Dermis microvascular lymphatic vessel endothelial cell (primary cell): ENCODE measurements around the gene HIPK4. TPM values are rescaled to one million over a fixed set of nuclear protein-coding genes. Genes with fewer than 3 reads are reported as not detected.
"Not testable (repeated sequence)": the region's sequence is repeated elsewhere in the genome, so short reads cannot be mapped to it uniquely, and the experiment has no call there.

Experiments used
- DNase-seq, 2 donors: peaks; one replicate each; pipeline versions ENCODE4 v3.0.0 to v3.0.0-alpha.2; 2010; ENCODE audit warnings: low read depth in 2 of 2
- total RNA-seq: library from RNA; depleted of rRNA; stranded (reverse); fragments of >200 nt; gene quantifications from 2 replicates; pipeline ENCODE4 v1.2.1, GENCODE V29; 2014

Gene HIPK4
- total RNA-seq, 1 donor from 2014 or later = under 0.01 TPM

DNA sequence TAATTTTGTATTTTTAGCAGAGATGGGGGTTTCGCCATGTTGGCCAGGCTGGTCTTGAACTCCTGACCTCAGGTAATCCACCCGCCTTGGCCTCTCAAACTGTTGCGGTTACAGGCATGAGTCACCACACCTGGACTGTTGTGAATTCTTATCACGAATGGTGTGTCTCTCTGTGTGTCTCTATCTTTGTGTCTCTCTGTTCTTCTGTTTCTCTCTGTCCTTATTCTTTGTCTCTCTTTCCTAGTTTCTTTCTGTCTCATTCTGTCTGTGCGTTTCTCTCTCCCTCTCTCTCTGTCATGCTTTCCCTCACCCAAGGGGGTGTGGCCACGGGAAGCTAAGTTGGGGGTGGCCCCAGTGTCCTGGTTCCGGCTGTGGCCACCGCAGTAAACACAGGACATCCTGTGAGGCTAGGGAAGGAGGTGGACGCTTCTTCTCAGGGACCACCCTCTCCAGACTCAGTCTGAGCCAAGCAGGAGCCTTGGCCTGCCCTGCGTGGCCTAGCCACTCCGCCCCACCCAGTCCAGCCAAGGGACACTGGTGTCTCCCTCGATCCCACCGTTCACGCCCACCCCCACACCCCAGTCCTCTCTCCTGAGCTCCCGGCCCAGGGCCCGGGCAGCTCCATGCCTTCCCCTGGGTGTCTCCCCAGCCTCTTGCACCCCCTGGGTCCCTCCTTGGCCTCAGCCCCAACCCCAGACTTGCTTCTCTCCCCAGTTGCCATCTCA, 27.1 kb upstream of the HIPK4 start:
- peak in 1 of 2 donors; percentile 45 for DNase-seq

DNA sequence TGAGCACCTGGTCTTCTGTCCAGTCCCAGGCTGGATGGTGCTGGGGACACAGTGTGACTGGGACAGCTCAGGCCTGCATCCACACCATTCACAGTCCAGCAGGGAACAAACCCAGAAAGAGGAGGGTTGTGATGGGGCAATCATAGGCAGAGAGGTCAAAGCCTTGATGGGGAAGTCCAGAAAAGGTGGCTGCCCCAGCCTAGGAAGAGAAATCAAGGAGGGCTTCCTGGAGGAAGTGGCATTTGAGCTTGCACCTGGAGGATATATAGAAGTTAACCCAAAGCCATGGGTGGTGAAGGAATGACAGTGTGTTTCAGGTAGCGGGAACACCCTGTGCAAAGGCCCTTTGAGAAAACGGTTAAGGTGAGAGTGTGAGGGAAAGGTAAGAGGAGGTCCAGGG, 25.8 kb upstream of the HIPK4 start:
- no peak for DNase-seq

DNA sequence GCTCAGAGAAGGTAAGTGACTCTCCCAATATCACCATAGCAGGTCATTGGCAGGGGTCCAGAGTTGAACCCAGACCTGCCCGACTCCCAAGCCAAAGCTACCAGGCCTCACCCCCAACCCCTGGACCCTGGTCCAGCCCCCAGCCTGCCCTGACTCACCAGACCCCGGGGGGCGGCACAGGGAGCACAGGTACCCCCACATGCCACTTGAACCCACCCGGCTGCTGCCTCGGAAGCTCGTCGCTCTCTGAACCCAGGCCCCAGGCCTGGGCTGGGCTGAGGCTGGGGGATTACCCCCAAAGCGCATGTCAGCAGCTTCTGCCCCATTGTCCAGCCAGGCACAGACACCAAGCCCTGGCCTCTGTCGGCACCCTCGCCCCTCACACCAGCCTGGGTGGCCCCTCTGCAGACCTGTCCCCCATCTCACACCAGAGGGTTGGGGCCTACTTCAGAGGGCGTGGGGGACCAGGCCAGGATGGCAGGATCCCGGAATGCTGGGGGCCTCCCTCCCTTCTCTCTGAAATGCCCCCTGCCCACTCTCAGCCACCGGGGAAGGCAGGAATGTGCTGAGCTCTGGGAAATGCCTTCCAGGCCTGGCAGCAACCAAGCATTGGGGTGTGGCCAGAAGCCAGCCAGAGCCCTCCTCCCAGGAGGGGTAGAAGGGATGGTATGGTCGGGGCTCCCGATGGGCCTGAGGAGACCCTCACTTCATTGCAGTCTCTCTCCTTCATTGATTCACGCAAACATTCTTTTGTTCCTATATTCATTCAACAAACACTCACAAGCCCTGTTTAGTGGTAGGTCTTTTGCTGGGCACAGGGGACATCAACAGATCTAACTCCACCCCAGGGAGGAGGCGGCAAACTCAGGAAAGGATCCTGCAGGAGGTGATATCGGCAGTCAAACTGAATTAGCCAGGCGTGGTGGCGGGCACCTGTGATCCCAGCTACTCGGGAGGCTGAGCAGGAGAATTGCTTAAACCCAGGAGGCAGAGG, 24.9 kb upstream of the HIPK4 start:
- no peak for DNase-seq

DNA sequence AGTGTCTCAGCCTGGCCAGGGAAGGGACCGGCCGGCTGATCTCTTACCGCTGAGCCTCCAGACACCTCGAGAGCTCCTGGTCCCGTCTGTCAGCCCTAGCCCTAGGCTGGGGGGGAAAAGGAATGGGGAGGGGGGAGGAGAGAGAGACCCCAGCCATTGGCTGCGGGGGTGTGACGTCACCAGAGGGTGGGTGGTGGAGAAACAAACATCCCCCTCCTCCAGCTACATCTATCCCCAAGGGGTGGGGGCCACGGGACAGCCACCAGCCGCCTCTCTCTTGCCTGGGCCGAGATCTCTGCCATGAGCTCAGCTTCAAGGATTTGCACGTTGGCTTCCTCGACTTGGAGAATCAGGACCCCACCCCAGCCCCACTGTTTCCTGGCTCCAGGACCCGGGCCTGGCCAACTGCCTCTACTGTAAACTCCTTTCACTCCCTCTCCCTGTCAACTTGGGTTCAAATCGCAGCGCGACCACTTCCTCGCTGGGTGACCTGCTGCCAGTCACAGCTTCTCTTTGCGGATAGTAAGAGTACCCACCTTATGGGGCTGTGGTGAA, 23.4 kb upstream of the HIPK4 start, which contains the start of gene PRX:
Gene PRX, minus strand, starts transcription at position 88 of the 555 bp plus-strand sequence. CDS start 5,446 bp downstream, outside the sequence.
- DNase-seq = no peak

DNA sequence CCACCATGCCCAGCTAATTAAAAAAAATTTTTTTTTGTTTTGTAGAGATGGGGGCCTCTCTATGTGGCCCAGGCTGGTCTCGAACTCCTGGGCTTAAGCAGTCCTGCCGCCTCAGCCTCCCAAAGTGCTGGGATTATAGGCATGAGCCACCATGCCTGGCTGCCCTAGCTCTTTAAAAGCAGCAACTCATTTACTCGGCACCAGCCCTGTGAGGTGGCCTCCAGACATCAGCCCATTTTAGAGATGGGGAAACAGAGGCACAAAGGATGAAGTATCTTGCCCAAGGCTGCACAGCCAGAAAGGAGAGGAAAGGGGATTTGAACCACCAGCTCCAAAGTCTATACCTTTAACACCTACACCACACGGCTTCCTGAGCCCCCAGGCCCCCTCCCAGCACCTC, 22.9 kb upstream of the HIPK4 start:
- DNase-seq = no peak

DNA sequence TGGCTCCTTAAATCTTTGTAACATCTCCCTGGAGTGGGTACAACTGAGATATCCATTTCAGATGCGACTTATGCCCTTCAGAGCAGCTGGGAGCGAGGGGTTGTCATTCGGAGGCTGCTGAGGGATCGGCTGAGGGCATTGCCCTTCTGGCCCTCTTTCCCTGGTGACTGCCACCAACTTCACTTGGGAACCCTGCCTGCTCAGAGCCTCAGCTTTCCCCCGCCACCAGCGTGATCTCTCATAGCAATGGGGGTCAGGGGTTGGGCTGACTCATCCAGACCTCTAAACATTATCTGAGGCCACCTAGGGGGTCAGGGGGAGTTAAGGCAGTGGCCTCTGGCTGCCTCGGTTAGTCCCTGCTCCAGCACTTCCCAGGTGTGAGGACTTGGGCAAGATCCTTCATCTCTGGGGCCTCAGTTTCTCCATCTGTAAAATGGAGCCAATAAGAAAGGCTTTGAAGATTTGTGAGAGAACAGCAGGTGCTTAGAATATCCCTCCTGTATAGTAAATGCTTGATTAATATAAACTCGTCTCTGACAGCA, 22.0 kb upstream of the HIPK4 start:
- DNase-seq = no peak

DNA sequence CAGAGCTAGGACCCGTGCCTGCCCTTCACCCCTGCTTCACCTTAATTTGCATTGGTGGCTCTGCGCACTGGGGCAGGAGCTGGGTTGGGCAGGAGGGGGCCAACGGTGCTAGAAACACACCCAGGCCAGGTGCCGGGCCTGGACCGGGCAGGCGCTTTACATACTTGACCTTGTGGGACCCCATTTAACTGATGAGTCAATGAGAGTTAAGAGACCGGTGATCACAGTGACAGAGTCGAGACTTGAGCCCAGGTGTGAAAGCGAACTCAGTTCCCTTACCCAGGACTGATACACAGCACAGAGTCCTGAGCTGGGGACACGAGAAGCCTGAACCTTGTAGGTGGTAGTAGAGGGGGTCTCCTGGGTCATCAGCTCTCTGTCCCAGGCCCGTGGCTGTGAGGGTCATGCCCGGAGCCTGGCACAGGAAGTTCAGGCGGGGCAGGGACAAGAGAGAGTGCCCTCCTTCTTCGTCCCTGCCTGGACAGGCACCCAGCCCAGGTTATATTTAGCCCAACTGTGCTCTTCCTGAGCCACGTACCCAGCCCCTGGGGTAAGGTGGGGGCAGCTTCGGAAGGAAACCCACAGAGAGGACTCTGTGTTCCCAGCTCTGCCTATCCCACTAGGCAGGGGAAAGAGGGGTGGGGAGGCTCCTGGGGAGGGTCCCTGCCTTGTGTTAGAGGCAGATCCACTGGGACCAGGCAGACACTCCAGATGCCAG, 21.3 kb upstream of the HIPK4 start:
- no peak for DNase-seq

DNA sequence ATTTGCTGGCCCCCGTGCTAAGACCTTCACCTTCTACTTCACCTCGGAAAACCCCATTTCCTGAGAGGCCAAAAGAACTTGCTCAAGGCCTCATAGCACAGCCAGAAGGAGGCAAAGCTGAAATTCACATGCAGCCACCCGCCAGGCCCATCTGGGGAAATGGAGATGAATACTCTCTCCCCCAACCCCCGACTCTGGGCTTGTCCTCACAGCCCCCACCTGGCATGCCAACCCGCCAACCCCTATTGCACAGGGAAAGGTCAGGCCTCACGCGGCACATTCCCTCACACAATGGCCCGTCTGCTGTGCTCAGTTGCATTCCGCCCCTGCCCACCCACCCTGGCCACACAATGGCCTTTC, 20.0 kb upstream of the HIPK4 start:
- DNase-seq = no peak

DNA sequence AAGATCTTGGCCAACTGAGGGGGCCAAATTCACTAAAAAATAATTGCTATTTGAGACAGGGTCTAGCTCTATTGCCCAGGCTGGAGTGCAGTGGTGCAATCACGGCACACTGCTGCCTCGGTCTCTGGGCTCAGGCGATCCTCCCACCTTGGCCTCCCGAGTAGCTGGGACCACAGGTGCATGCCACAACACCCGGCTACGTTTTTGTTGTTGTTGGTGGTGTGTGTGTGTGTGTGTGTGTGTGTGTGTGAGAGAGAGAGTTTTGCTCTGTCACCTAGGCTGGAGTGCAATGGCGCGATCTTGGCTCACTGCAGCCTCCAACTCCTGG, 18.6 kb upstream of the HIPK4 start:
- DNase-seq = not testable (repeated sequence)

DNA sequence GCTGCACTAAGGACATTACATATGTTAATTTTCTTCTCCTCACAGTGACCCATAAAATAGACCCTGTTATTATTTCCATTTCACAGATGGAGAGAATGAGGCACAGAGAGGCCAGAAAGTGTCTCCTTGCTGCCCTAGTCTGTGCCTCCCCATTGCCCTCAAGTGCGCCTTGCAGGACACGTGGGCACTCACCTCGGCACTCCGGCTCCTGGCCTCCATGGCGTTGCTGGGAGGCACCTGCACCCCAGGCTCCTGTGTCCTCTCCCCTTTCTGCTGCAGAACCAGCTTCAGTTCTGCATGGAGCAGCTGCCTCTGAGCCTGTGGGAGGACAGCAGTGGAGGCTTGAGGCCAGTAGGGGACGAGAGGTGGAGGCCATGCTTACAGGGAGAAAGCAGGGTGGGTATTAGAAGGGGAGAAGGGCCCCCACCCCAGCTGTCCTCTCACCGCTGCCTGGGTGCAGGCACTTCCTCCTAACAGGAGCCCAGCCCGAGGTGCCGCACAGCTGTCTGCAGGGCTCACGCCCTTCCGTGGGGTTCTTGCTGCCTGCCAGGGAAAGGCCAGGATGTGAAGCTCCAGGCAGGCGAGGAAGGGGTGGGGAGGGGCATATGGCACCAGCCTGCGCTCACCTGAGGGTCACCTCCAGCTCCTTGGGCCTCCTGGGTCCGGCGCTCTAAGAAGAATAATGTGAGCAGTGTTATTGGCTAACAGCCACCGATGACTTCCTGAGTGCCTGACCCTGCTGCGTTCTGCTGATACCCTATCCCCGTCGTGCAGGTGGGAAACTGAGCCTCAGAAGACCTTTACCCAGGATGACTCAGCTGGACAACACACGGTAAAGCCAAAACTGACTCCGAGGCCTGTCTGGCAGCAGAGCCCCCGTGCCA, 18.0 kb upstream of the HIPK4 start:
- no peak for DNase-seq

DNA sequence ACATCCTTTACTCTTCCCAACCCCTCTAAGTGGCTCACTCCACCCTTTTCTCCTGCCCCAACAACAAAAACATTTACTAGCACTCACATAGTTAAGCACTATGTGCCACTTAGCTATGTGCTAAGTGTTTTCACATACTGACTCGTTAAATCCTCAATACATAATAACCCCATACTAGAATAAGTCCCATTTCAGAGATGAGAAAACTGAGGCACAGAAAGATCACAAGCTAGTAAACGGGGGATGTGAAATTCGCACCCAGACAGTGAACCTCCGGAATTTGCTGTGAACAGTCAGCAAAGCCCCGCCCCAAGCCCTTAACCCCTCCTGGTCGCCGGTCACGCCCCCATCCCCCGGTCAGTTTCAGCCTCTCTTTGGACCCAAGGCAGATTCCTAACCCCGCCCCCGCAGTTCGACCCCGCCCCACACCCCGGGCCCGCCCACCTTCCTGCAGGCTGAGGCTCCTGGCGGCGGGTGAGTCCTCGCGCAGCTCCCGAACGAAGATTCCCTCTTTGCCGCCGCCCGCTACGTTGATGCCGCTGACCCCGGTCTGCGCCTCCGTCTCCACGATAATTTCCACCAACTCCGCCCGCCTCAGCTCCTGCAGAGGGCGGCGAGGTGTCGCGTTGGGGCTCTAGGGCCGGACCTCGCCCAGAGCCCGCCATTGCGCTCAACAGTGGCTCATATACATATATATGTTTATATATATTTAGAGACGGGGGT, 13.4 kb upstream of the HIPK4 start:
- peak; percentile 77 to 90 for DNase-seq

DNA sequence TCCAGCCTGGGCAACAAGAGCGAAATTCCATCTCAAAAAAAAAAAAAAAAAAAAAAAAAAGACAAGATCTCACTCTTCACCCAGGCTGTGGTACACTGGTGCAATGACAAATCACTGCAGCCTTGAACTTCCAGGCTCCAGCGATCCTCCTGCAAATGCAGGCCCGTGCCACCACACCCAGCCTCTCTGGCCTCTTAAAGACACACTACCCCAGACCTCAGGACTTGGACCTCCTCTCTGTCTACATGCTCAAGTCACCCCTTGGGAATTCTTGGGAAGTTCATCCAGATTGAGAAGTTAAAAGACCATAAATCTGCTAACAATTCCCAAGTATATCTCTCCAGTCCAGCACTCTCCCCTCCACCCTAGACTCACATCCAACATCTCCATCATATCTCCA, 10.6 kb upstream of the HIPK4 start:
- no peak for DNase-seq

DNA sequence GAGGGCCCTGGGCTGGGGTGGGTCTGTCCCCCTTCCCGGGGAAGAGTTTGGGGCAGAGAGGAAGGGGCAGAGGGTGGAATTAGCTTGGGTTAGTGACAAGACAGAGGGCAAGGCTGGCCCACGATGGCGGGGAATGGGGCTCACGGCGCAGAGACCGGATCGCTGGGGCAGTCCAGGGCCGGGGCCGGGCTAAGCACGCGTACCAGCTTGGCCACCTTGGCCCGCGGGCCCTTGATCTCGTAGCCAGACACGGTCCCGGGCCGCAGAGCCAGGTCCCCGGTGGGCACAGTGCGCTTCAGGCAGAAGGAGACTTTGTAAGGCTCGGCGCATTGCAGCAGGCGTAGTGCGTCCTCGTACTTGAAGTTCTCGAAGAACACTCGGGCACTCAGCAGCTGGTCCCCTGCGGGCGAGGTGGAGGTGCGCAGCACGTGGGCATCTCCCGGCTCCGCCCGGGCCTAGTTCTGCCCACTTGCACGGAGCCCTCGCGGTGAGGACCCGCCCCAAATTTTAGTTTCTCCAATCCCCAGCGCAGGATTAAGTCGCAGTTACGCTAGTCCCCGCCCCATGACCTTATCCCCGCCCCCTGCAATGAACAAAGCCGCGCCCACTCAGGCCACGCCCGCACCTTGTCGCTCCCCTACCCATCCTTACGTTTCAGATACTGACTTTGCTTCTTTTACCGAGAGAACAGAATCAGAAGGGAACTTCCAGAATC, 8.6 kb upstream of the HIPK4 start:
- peak in 1 of 2 donors; percentile 37 for DNase-seq

DNA sequence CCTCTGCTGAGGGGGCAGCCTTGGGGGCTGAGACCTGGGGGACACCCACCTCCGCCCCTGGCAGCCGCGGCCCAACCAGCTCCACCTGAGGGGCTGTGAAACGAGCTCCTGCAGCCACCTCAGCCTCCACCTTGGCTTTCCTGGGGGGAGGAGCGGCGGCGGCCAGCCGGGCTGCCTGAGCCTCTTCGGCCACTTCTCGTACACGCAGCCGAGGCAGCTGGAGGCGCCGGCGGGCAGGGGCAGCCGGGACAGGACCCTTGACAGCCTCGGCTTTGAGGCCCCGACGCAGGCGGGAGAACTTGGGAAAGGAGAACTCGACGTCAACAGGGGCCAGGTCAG, 7.6 kb upstream of the HIPK4 start:
- no peak for DNase-seq

DNA sequence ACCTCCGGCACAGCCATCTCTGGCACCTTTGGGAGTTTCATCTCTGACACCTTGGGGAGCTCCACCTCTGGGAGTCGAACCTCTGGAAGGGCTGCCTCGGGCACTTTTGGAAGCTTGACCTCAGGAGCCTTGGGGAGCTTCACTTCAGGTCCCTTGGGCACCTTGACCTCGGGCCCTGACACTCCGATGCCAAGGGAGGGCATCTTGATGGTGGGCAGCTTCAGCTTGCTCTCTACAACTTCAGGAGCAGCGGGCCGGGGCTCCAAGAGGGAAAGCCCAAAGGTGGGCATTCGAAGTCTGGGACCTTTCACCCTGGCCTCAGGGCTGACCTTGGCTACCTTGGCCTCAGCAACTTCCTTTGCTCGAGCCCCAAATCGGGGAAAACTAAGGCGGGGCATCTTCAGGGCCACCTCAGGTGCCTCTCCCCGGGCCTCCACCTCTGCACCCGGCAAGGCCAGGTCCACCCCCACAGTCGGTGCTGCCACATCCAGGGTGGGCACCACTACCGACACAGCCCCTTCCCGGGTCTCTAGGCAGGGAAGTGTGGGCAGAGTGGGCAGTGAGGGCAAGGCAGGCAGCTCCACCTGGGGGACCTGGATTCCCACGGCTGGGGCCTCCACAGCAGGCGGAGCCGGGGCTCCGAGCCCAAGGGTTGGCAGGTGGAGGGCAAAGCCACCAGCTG, 7.0 kb upstream of the HIPK4 start:
- DNase-seq = no peak

DNA sequence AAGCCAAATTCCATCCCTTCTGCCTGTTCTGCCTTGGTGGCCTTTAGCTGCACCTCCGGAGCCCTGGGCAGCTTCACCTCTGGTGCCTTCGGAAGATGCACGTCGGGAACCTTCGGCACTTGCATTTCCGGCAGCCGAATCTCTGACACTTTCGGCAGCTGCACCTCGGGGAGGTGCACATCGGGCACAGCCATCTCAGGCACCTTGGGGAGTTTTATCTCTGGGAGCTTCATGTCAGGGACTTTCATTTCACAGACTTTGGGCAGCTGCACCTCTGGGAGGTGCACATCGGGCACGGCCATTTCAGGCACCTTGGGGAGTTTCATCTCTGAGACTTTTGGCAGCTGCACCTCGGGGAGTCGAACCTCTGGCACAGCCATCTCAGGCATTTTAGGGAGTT, 6.0 kb upstream of the HIPK4 start:
- DNase-seq = no peak

DNA sequence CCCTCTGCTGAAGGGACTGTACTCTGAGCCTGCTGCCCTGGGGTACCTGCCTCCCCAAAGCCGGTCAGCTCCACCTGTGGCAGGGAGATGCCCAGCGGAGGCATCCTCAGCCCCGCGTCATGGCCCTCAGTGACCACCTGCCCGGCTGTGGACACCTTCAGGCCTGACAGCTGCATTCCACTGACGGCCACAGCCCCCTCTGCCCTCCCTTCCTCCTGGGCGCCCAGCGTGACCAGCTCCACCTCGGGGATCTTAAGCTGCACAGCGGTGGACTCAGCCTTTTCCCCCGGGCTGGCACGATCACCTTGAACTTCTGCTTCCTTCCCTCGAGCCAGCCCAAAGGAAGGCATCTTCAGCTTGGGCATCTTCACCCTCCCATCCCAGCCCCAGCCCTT, 4.8 kb upstream of the HIPK4 start:
- DNase-seq = no peak

DNA sequence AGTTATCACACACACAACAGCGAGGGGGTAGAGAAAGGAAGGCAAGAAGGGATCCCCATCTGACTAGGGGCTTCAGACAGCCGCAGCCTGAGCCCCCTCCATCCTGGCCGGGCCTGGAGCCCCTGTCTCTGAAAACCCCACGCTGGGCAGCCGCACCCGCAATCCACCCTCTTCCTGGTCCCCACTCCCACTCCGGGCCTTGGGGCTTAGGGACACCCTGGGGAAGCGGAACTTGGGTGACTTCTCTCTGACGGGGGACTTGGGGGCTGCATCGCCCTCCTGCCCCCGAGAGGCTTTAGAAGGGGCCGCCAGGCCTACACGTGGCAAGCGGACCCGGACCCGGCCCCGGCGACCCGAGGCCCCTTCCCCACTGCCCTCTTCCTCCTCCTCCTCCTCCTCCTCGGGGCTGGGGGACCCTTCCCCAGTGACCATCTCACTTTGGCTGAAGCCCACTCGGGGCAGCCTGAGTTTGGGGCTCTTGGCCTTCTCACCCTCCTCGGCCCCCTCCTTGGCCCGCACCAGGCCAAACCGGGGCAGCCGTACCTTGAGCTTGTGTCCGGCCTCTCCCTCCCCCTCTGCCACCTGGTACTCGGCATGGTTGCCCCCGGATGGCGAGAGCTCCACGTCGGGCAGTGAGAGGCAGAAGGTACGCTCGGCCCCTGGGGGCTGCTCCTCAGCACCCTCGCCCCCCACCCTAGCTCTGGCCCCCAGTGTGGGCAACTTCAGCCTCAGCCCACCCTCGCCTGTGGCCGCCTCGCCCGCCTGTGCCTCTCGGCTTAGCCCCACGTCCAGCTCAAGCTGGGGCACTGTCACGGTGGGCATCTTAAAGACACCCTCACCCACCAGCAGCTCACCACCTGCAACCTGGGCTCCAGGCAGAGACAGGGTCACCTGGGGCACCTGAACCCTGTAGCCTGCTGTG, 4.2 kb upstream of the HIPK4 start:
- no peak for DNase-seq
